Upper lobe of left lung (tissue), 6 donors: ENCODE measurements around the gene NOL8. TPM values are rescaled to one million over a fixed set of nuclear protein-coding genes. Genes with fewer than 3 reads are reported as not detected.

Experiments used
- ATAC-seq, 2 donors: fragments of 200-7000 bp; cut with Tn5 transposase; one replicate each; pipeline ENCODE4 v1.9.1; 2022; ENCODE audit warnings: mild to moderate bottlenecking in 2 of 2, moderate library complexity in 2 of 2; ENCODE audit not compliant: low FRiP score in 2 of 2
- DNase-seq, 2 donors: peaks; one replicate each; pipeline ENCODE4 v3.0.0-alpha.2; 2019 to 2020
- H3K27ac ChIP-seq, 4 donors: fragments of 200-600 bp; sonication (generic); one replicate each; pipeline ENCODE4 v1.5.1; 2016 to 2019
- H3K27me3 ChIP-seq, 4 donors: fragments of 200-600 bp; sonication (generic); one replicate each; pipeline ENCODE4 v1.5.1; 2017 to 2019
- H3K36me3 ChIP-seq, 4 donors: fragments of 200-600 bp; sonication (generic); one replicate each; pipeline ENCODE4 v1.5.1; 2016 to 2019
- H3K4me1 ChIP-seq, 4 donors: fragments of 200-600 bp; sonication (generic); one replicate each; pipeline ENCODE4 v1.5.1; 2018 to 2019
- H3K4me3 ChIP-seq, 4 donors: fragments of 200-600 bp; sonication (generic); one replicate each; pipeline ENCODE4 v1.5.1; 2017 to 2019; ENCODE audit warnings: mild to moderate bottlenecking in 2 of 4, moderate library complexity in 1 of 4
- H3K9me3 ChIP-seq, 4 donors: fragments of 200-600 bp; sonication (generic); one replicate each; pipeline ENCODE4 v1.5.1; 2018 to 2019
- EP300 ChIP-seq, 4 donors: sonication (generic); formaldehyde crosslinking; IDR thresholded peaks; one replicate each; pipeline ENCODE4 v1.5.1; 2017; ENCODE audit warnings: antibody characterized with exemption in 4 of 4, control low read depth in 2 of 4
- POLR2A ChIP-seq, 4 donors: fragments of 450-650 bp; IDR thresholded peaks; one replicate each; pipeline ENCODE4 v1.5.1; 2016 to 2017; ENCODE audit warnings: antibody characterized with exemption in 4 of 4, mild to moderate bottlenecking in 2 of 4
- POLR2AphosphoS5 ChIP-seq, 2 donors: sonication (generic); formaldehyde crosslinking; IDR thresholded peaks; one replicate each; pipeline ENCODE4 v1.5.1; 2017; ENCODE audit warnings: antibody characterized with exemption in 2 of 2
- WGBS, 2 donors: methylation state at CpG; one replicate each; pipeline ENCODE4 v1.1.5; 2017 to 2018; 5-methylcytosine and 5-hydroxymethylcytosine counted together
- total RNA-seq, 6 donors: library from RNA; depleted of rRNA in 4 of 6; stranded (reverse); fragments of >200 nt in 4 of 6; gene quantifications; one replicate each; pipeline versions ENCODE4 v1.1.0 to v1.2.1, GENCODE V29; 2016 to 2021
- TF ChIP-seq, protein P1 (sequence below), 6 experiments: fragments of 450-650 bp in 4 of 6; fragments of 200-600 bp in 2 of 6; sonication (generic) in 2 of 6; IDR thresholded peaks; one replicate each; pipeline ENCODE4 v1.5.1; 2016 to 2019; ENCODE audit warnings: antibody characterized with exemption in 6 of 6
- donor health status: DM: no; HTN: no; CAD: no; lungs with moderate emphysema.
- donor health status: DM: no; HTN: yes; CAD: no; lungs with severe emphysema.

Gene NOL8
- total RNA-seq, 6 donors from 2014 or later: 22.1 to 107 (median 27.1) TPM

DNA sequence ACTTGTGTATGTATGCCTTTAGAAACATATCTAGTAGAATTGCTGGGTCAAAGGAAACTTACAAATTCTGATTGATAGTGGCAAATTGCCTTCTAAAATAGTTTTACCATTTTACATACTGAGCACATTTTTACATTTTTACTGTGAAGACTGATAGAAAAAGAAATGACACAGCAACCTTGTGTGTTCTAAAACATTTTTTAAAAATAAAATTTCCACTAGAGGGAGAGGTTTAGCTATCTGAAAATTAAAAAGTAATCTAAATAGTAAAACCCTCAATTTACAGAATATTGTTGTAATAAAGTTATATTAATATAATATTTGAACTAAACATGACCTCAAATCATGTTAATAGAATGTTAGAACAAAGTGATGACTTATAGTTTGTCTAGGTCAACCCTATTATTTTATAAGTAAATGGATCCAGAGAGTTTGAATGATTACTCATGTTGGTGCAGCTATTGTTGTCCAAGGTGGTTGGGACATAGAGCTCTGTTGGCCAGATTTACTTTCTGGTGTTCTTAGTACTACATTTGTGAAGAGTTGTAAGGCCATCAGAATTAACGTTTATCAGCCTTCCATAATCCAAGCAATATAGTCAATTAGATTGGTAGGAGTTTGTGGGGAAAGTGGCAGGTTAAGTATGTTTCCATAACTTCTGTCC, 17.8 kb upstream of the NOL8 start:
- no peak overlapping the region for H3K27ac ChIP-seq
- ATAC-seq (no peak), DNase-seq (no peak)
- 83 to 86% methylated on average over 1 of the region's 1 CpG for WGBS, 2 donors
- H3K4me1 ChIP-seq: no peaks in the 10 kb centered on the region
- no peak overlapping the region for H3K4me3 ChIP-seq
- H3K27me3 ChIP-seq: no peaks in the 10 kb centered on the region
- H3K36me3 ChIP-seq: peaks cover 0 to 3% (median 0%) of the 10 kb centered on the region in 4 donors
- TF ChIP-seq EP300 (IDR thresholded peaks at IDR 0.05): no peak
- TF ChIP-seq, protein P1, sequence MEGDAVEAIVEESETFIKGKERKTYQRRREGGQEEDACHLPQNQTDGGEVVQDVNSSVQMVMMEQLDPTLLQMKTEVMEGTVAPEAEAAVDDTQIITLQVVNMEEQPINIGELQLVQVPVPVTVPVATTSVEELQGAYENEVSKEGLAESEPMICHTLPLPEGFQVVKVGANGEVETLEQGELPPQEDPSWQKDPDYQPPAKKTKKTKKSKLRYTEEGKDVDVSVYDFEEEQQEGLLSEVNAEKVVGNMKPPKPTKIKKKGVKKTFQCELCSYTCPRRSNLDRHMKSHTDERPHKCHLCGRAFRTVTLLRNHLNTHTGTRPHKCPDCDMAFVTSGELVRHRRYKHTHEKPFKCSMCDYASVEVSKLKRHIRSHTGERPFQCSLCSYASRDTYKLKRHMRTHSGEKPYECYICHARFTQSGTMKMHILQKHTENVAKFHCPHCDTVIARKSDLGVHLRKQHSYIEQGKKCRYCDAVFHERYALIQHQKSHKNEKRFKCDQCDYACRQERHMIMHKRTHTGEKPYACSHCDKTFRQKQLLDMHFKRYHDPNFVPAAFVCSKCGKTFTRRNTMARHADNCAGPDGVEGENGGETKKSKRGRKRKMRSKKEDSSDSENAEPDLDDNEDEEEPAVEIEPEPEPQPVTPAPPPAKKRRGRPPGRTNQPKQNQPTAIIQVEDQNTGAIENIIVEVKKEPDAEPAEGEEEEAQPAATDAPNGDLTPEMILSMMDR (IDR thresholded peaks at IDR 0.05): peak in 1 of 6 experiments; percentile 6
- no peaks in the 10 kb centered on the region for H3K9me3 ChIP-seq

GRCh38 chr9:92341578-92341977, 16.4 kb upstream of the NOL8 start:
- Histone ChIP-seq H3K9me3 (no peaks in the 10 kb centered on the region), H3K4me3 (no peak overlapping the region), H3K27ac (no peak overlapping the region), H3K4me1 (no peaks in the 10 kb centered on the region), H3K36me3 (peaks cover 0 to 5% (median 0%) of the 10 kb centered on the region in 4 donors), H3K27me3 (no peaks in the 10 kb centered on the region)
- no peak for ATAC-seq
- WGBS, 2 donors: 100% methylated on average over 1 of the region's 1 CpG
- TF ChIP-seq, protein P1 (IDR thresholded peaks at IDR 0.05): no peak
- TF ChIP-seq EP300 (IDR thresholded peaks at IDR 0.05) (no peak), POLR2AphosphoS5 (IDR thresholded peaks at IDR 0.05) (no peak), POLR2A (IDR thresholded peaks at IDR 0.05) (no peak)
- peak in 1 of 2 donors; percentile 25 for DNase-seq

DNA sequence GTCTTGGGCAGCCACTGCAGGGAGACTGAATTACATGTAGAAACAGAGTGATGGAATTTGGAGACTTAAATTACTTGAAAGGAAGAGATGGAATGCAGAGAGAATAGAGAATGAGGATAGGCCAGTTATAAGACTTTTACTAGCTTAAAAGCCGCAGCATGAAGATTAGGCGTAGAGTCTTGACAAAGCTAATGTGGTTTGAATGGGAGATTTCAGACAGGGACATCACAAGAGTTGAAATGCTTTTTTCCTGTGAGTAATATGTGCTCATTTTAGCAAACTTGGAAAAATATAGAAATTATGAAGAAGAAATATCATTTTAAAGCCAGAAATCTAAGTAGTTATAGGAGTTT, 8.1 kb upstream of the NOL8 start:
- Histone ChIP-seq H3K36me3 (peaks cover 0 to 5% (median 0%) of the 10 kb centered on the region in 4 donors), H3K27me3 (no peaks in the 10 kb centered on the region), H3K4me3 (no peak overlapping the region), H3K27ac (no peak overlapping the region), H3K4me1 (no peaks in the 10 kb centered on the region), H3K9me3 (no peaks in the 10 kb centered on the region)
- TF ChIP-seq, protein P1 (IDR thresholded peaks at IDR 0.05): no peak
- TF ChIP-seq POLR2AphosphoS5 (IDR thresholded peaks at IDR 0.05): no peak
- no peak for TF ChIP-seq POLR2A (IDR thresholded peaks at IDR 0.05)
- no peak for TF ChIP-seq EP300 (IDR thresholded peaks at IDR 0.05)
- WGBS, 2 donors: 91 to 93% methylated on average over 2 of the region's 2 CpGs
- ATAC-seq (no peak), DNase-seq (no peak)

- DNase-seq (no peak), ATAC-seq (no peak)
- TF ChIP-seq EP300 (IDR thresholded peaks at IDR 0.05) (no peak), POLR2A (IDR thresholded peaks at IDR 0.05) (no peak), POLR2AphosphoS5 (IDR thresholded peaks at IDR 0.05) (no peak)
- TF ChIP-seq, protein P1 (IDR thresholded peaks at IDR 0.05): no peak
- Histone ChIP-seq H3K27ac (no peak overlapping the region), H3K9me3 (no peaks in the 10 kb centered on the region), H3K36me3 (peaks cover 0 to under 1% (median 0%) of the 10 kb centered on the region in 4 donors), H3K4me3 (no peak overlapping the region), H3K27me3 (no peaks in the 10 kb centered on the region), H3K4me1 (no peaks in the 10 kb centered on the region)
- 94 to 97% methylated on average over 3 of the region's 3 CpGs for WGBS, 2 donors
Observed at GRCh38 chr9:92332577-92333281, 7.6 kb upstream of the NOL8 start.
